ENCODE measurements around the gene APBA2.
"Not testable (repeated sequence)": the region's sequence is repeated elsewhere in the genome, so short reads cannot be mapped to it uniquely, and the experiment has no call there.

Gene APBA2

GRCh38 chr15:29099131-29099880, 213.5 kb downstream of the APBA2 start:
- Histone ChIP-seq H3K27me3 (ENCODE audit: control insufficient read depth in 1 of 2, insufficient read depth in 2 of 2, low read length in 2 of 2) (peaks cover 0 to 2% of the 10 kb centered on the region in 2 donors), H3K36me3 (ENCODE audit: control insufficient read depth in 2 of 2, insufficient read depth in 2 of 2, low read length in 2 of 2) (no peaks in the 10 kb centered on the region), H3K27ac (ENCODE audit: low read length) (no peak overlapping the region), H3K4me1 (ENCODE audit: control insufficient read depth, insufficient read depth, low read length) (peaks cover 8% of the 10 kb centered on the region), H3K9me3 (ENCODE audit: control insufficient read depth in 2 of 2, low read length in 2 of 2) (no peaks in the 10 kb centered on the region), H3K9ac (ENCODE audit: low read length in 2 of 2) (no peak overlapping the region), H3K4me3 (ENCODE audit: low read length in 2 of 2) (no peak overlapping the region)

- Histone ChIP-seq H3K9ac (ENCODE audit: low read length in 2 of 2) (no peak overlapping the region), H3K36me3 (ENCODE audit: control insufficient read depth in 2 of 2, insufficient read depth in 2 of 2, low read length in 2 of 2) (no peaks in the 10 kb centered on the region), H3K9me3 (ENCODE audit: control insufficient read depth in 2 of 2, low read length in 2 of 2) (no peaks in the 10 kb centered on the region)
Observed at GRCh38 chr15:29100486-29101000, 214.8 kb downstream of the APBA2 start.

GRCh38 chr15:29101491-29101890, 215.7 kb downstream of the APBA2 start:
- Histone ChIP-seq H3K4me3 (ENCODE audit: low read length in 2 of 2) (no peak overlapping the region), H3K36me3 (ENCODE audit: control insufficient read depth in 2 of 2, insufficient read depth in 2 of 2, low read length in 2 of 2) (no peaks in the 10 kb centered on the region), H3K9ac (ENCODE audit: low read length in 2 of 2) (no peak overlapping the region), H3K27me3 (ENCODE audit: control insufficient read depth in 1 of 2, insufficient read depth in 2 of 2, low read length in 2 of 2) (peaks cover 0 to 2% of the 10 kb centered on the region in 2 donors), H3K4me1 (ENCODE audit: control insufficient read depth, insufficient read depth, low read length) (peaks cover 8% of the 10 kb centered on the region), H3K9me3 (ENCODE audit: control insufficient read depth in 2 of 2, low read length in 2 of 2) (no peaks in the 10 kb centered on the region), H3K27ac (ENCODE audit: low read length) (no peak overlapping the region)

More at GRCh38 chr15:29100486-29101000, 214.8 kb downstream of the APBA2 start:
- Histone ChIP-seq H3K4me3 (ENCODE audit: low read length in 2 of 2) (no peak overlapping the region), H3K27me3 (ENCODE audit: control insufficient read depth in 1 of 2, insufficient read depth in 2 of 2, low read length in 2 of 2) (peaks cover 0 to 2% of the 10 kb centered on the region in 2 donors), H3K4me1 (ENCODE audit: control insufficient read depth, insufficient read depth, low read length) (peaks cover 8% of the 10 kb centered on the region), H3K27ac (ENCODE audit: low read length) (no peak overlapping the region)

- not testable (repeated sequence) for H3K4me1 ChIP-seq (ENCODE audit: control insufficient read depth, insufficient read depth, low read length); H3K9ac ChIP-seq (ENCODE audit: low read length in 2 of 2); H3K27ac ChIP-seq (ENCODE audit: low read length); H3K27me3 ChIP-seq (ENCODE audit: control insufficient read depth in 1 of 2, insufficient read depth in 2 of 2, low read length in 2 of 2); H3K4me3 ChIP-seq (ENCODE audit: low read length in 2 of 2); H3K36me3 ChIP-seq (ENCODE audit: control insufficient read depth in 2 of 2, insufficient read depth in 2 of 2, low read length in 2 of 2); H3K9me3 ChIP-seq (ENCODE audit: control insufficient read depth in 2 of 2, low read length in 2 of 2)
Observed at GRCh38 chr15:29102173-29102794, 216.5 kb downstream of the APBA2 start.

- Histone ChIP-seq H3K27me3 (ENCODE audit: control insufficient read depth in 1 of 2, insufficient read depth in 2 of 2, low read length in 2 of 2) (peaks cover 0 to 2% of the 10 kb centered on the region in 2 donors), H3K36me3 (ENCODE audit: control insufficient read depth in 2 of 2, insufficient read depth in 2 of 2, low read length in 2 of 2) (no peaks in the 10 kb centered on the region), H3K4me1 (ENCODE audit: control insufficient read depth, insufficient read depth, low read length) (peaks cover 8% of the 10 kb centered on the region), H3K9ac (ENCODE audit: low read length in 2 of 2) (no peak overlapping the region), H3K27ac (ENCODE audit: low read length) (no peak overlapping the region), H3K4me3 (ENCODE audit: low read length in 2 of 2) (peak overlapping the region in 1 of 2 donors; percentile 63), H3K9me3 (ENCODE audit: control insufficient read depth in 2 of 2, low read length in 2 of 2) (no peaks in the 10 kb centered on the region)
Observed at GRCh38 chr15:29102911-29103823, 217.4 kb downstream of the APBA2 start.

- no peak overlapping the region for H3K9ac ChIP-seq (ENCODE audit: low read length in 2 of 2)
- no peaks in the 10 kb centered on the region for H3K36me3 ChIP-seq (ENCODE audit: control insufficient read depth in 2 of 2, insufficient read depth in 2 of 2, low read length in 2 of 2)
- no peak overlapping the region for H3K27ac ChIP-seq (ENCODE audit: low read length)
- no peaks in the 10 kb centered on the region for H3K9me3 ChIP-seq (ENCODE audit: control insufficient read depth in 2 of 2, low read length in 2 of 2)
- peaks cover 0 to 2% of the 10 kb centered on the region in 2 donors for H3K27me3 ChIP-seq (ENCODE audit: control insufficient read depth in 1 of 2, insufficient read depth in 2 of 2, low read length in 2 of 2)
- H3K4me3 ChIP-seq (ENCODE audit: low read length in 2 of 2) = peak overlapping the region in 1 of 2 donors; percentile 63
- H3K4me1 ChIP-seq (ENCODE audit: control insufficient read depth, insufficient read depth, low read length) = peaks cover 8% of the 10 kb centered on the region
Observed at GRCh38 chr15:29103824-29104565, 218.2 kb downstream of the APBA2 start.

GRCh38 chr15:29104566-29104880, 218.7 kb downstream of the APBA2 start:
- Histone ChIP-seq H3K4me1 (ENCODE audit: control insufficient read depth, insufficient read depth, low read length) (peaks cover 8% of the 10 kb centered on the region), H3K36me3 (ENCODE audit: control insufficient read depth in 2 of 2, insufficient read depth in 2 of 2, low read length in 2 of 2) (no peaks in the 10 kb centered on the region), H3K4me3 (ENCODE audit: low read length in 2 of 2) (no peak overlapping the region), H3K27ac (ENCODE audit: low read length) (no peak overlapping the region), H3K9me3 (ENCODE audit: control insufficient read depth in 2 of 2, low read length in 2 of 2) (no peaks in the 10 kb centered on the region), H3K9ac (ENCODE audit: low read length in 2 of 2) (no peak overlapping the region), H3K27me3 (ENCODE audit: control insufficient read depth in 1 of 2, insufficient read depth in 2 of 2, low read length in 2 of 2) (peaks cover 0 to 2% of the 10 kb centered on the region in 2 donors)

- H3K4me1 ChIP-seq (ENCODE audit: control insufficient read depth, insufficient read depth, low read length) = peaks cover 8% of the 10 kb centered on the region
- no peak overlapping the region for H3K9ac ChIP-seq (ENCODE audit: low read length in 2 of 2)
- peaks cover 0 to 2% of the 10 kb centered on the region in 2 donors for H3K27me3 ChIP-seq (ENCODE audit: control insufficient read depth in 1 of 2, insufficient read depth in 2 of 2, low read length in 2 of 2)
- H3K4me3 ChIP-seq (ENCODE audit: low read length in 2 of 2) = no peak overlapping the region
- no peaks in the 10 kb centered on the region for H3K9me3 ChIP-seq (ENCODE audit: control insufficient read depth in 2 of 2, low read length in 2 of 2)
- no peaks in the 10 kb centered on the region for H3K36me3 ChIP-seq (ENCODE audit: control insufficient read depth in 2 of 2, insufficient read depth in 2 of 2, low read length in 2 of 2)
- H3K27ac ChIP-seq (ENCODE audit: low read length) = no peak overlapping the region
Observed at GRCh38 chr15:29105151-29105854, 219.5 kb downstream of the APBA2 start.

GRCh38 chr15:29106116-29106515, 220.3 kb downstream of the APBA2 start:
- no peaks in the 10 kb centered on the region for H3K36me3 ChIP-seq (ENCODE audit: control insufficient read depth in 2 of 2, insufficient read depth in 2 of 2, low read length in 2 of 2)
- peaks cover 8% of the 10 kb centered on the region for H3K4me1 ChIP-seq (ENCODE audit: control insufficient read depth, insufficient read depth, low read length)
- no peaks in the 10 kb centered on the region for H3K9me3 ChIP-seq (ENCODE audit: control insufficient read depth in 2 of 2, low read length in 2 of 2)
- H3K27me3 ChIP-seq (ENCODE audit: control insufficient read depth in 1 of 2, insufficient read depth in 2 of 2, low read length in 2 of 2) = peaks cover 0 to 2% of the 10 kb centered on the region in 2 donors
- no peak overlapping the region for H3K27ac ChIP-seq (ENCODE audit: low read length)
- no peak overlapping the region for H3K9ac ChIP-seq (ENCODE audit: low read length in 2 of 2)
- H3K4me3 ChIP-seq (ENCODE audit: low read length in 2 of 2) = no peak overlapping the region
